Spinal cord (tissue), 10 donors: Measurements from ENCODE around the gene MGME1. TPM values are rescaled to one million over a fixed set of nuclear protein-coding genes. Genes with fewer than 3 reads are reported as not detected.

ENCODE experiments used
- DNase-seq, 6 donors: peaks; one replicate each; pipeline versions ENCODE4 v3.0.0 to v3.0.0-alpha.2; 2013 to 2015; ENCODE audit warnings: low spot score in 6 of 6, low read depth in 4 of 6
- H3K27ac ChIP-seq: one replicate; pipeline ENCODE4 v1.5.1; 2013; ENCODE audit warnings: low read depth, low read length, control low read depth
- H3K27me3 ChIP-seq: one replicate; pipeline ENCODE4 v1.6.1; 2013; ENCODE audit warnings: low read length; ENCODE audit not compliant: control insufficient read depth, insufficient read depth
- H3K36me3 ChIP-seq: one replicate; pipeline ENCODE4 v1.6.1; 2013; ENCODE audit warnings: low read length; ENCODE audit not compliant: control insufficient read depth, insufficient read depth
- H3K4me1 ChIP-seq: one replicate; pipeline ENCODE4 v1.6.1; 2013; ENCODE audit warnings: low read length; ENCODE audit not compliant: control insufficient read depth, insufficient read depth
- H3K4me3 ChIP-seq: one replicate; pipeline ENCODE4 v1.5.1; 2013; ENCODE audit warnings: low read depth, low read length, control low read depth
- H3K9me3 ChIP-seq: one replicate; pipeline ENCODE4 v1.6.1; 2013; ENCODE audit warnings: low read length; ENCODE audit not compliant: control insufficient read depth, insufficient read depth
- WGBS: methylation state at CpG from one replicate; pipeline ENCODE4 v1.1.5; 2013; ENCODE audit warnings: missing lambda C conversion rate; ENCODE audit not compliant: insufficient coverage; 5-methylcytosine and 5-hydroxymethylcytosine counted together
- polyA plus RNA-seq, 2 donors: library from polyadenylated mRNA; unstranded; fragments of 120-200 nt; gene quantifications; one replicate each; pipeline ENCODE4 v1.2.1, GENCODE V29; 2013; ENCODE audit not compliant: insufficient read length in 2 of 2
- total RNA-seq, 2 donors: library from RNA; depleted of rRNA in 1 of 2; stranded (reverse); fragments of 120-200 nt in 1 of 2; fragments of >200 nt in 1 of 2; gene quantifications; one replicate each; pipeline versions ENCODE4 v1.2.3 to v1.2.4, GENCODE V29; 2013 to 2014
- donor health status: healthy.

MGME1 gene
- total and polyA plus RNA-seq, 4 donors, result 14.3 to 23.1 (median 17.5) TPM

DNA sequence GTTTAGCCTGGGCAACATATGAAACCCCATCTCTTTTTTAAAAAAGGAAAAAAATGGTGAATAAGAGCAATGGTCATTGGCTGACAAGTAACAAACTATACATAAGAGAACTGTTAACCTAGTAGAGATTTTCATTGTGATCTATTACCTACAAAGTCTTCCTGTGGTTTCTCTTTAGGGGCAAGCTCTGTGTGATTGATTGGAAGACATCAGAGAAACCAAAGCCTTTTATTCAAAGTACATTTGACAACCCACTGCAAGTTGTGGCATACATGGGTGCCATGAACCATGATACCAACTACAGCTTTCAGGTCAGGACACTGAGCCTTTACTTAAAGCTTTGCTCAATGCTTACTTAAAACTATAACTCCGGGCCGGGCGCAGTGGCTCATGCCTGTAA is 19.2 kb downstream of the MGME1 start:
- Histone ChIP-seq H3K4me1 (no peaks in the 10 kb centered on the region), H3K36me3 (peaks cover 22% of the 10 kb centered on the region), H3K27me3 (no peaks in the 10 kb centered on the region), H3K27ac (no peak overlapping the region), H3K9me3 (no peaks in the 10 kb centered on the region), H3K4me3 (no peak overlapping the region)
- 100% methylated on average over 3 of the region's 3 CpGs for WGBS
- DNase-seq, result no peak

DNA sequence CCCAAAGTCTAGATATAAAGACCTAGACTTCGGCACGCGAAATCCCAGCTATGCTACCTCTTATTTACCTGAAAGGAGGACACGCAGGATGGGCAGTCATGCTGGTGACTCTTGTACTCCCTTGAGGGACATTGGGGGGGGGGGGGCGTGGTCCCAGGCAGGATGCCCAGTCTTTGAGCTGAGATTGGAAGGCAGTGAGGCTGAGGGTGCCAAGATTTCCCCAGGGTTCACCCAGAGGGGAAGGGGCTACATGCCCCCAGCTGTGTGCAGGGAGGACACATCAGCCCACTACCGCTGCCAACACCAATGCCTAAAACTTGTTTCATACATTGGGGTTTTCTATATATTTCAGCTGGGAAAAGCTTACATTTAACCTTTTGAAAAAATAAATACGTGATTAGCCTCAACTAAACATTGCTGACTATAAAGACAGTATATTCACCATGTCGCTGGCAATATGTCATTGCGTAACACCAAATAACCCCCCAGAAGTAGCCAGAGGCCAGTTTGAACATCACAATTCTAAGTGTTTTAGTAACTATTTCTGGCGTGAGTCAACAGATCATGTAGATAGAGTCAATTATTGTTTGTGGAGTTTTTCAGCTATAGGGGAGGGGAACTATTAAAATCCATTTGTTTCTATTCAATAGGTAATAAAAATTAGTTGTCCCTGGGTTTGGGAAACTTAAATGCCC is 21.6 kb downstream of the MGME1 start:
- WGBS, result 100% methylated on average over 2 of the region's 10 CpGs
- no peaks in the 10 kb centered on the region for H3K27me3 ChIP-seq
- no peaks in the 10 kb centered on the region for H3K9me3 ChIP-seq

DNA sequence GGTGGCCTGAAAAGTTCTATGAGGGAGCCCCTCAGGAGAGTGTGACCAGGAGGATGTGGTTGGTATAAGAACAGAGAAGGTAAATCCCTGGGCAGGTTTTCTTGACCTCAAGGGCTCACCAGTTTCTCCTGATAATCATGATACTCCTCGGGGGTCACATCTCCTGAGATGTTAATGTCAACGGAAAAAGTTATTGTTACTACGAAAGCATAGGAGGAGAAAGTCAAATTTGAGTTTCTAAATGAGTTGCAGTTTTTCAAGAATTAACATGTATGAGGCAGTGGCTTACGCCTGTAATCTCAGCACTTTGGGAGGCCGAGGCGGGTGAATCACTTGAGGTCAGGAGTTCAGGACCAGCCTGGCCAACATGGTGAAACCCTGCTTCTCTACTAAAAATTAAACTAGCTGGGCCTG is 23.4 kb downstream of the MGME1 start:
- Histone ChIP-seq H3K27ac (no peak overlapping the region), H3K36me3 (peaks cover 22% of the 10 kb centered on the region), H3K9me3 (no peaks in the 10 kb centered on the region), H3K4me3 (no peak overlapping the region), H3K4me1 (peaks cover 5% of the 10 kb centered on the region), H3K27me3 (no peaks in the 10 kb centered on the region)
- 94% methylated on average over 6 of the region's 6 CpGs for WGBS
- DNase-seq, result no peak

More for the DNA sequence above, 21.6 kb downstream of the MGME1 start:
- no peaks in the 10 kb centered on the region for H3K4me1 ChIP-seq
- no peak for DNase-seq
- H3K36me3 ChIP-seq, result peaks cover 22% of the 10 kb centered on the region
- no peak overlapping the region for H3K4me3 ChIP-seq
- no peak overlapping the region for H3K27ac ChIP-seq

DNA sequence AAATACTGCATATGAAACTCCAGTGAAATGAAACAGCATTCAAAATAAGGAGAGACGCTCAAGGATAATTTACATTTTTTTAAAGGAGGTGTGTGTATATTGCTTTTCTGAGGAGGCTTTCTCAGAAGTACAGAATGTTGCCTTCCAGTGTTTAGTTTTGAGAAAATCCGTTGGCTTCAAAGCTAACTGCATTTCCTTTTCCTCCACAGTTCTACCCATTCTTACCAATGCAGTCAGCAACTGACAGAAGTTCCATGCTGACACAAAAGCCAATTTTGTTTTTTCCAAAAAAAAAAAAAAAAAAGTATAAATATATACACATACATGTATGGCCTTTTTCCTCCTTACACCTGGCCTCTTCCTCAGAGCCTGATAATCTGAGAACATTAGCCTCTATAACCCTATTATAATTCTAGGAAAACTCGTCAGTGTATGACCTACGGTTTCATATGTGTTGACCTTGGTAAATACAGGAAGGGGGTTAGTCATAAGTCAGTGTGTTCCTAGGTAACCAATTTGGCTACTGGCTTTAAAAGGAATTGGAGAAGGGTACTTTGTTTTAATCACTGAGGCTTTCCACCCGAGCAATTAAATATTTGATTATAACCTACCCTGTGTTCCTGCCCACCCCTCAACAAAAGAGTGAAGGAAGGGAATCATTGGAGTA is 24.2 kb downstream of the MGME1 start:
- no peaks in the 10 kb centered on the region for H3K9me3 ChIP-seq
- H3K4me3 ChIP-seq, result no peak overlapping the region
- H3K36me3 ChIP-seq, result peaks cover 22% of the 10 kb centered on the region
- DNase-seq, result no peak
- H3K27me3 ChIP-seq, result no peaks in the 10 kb centered on the region
- peaks cover 5% of the 10 kb centered on the region for H3K4me1 ChIP-seq
- WGBS, result no CpG with 5 or more reads among the region's 5 CpGs
- no peak overlapping the region for H3K27ac ChIP-seq

DNA sequence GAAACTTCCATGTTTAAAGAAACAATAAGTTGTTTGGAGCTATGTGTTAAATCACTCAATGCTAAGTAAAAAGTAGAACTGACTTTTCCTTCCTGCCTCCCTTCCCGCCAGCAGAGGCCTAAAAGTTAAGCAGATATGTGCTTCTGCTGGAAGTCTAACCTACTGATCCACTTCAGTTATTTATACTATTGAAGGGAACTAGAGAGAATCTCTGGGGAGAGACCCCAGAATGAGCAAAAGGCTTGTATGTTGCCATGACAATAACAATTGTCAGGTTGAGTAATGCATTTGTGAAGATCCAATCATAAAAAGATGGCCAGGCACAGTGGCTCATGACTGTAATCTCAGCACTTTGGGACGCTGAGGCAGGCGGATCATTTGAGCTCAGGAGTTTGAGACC is 24.7 kb downstream of the MGME1 start:
- no peak for DNase-seq
- no peak overlapping the region for H3K27ac ChIP-seq
- H3K36me3 ChIP-seq, result peaks cover 18% of the 10 kb centered on the region
- WGBS, result no CpG with 5 or more reads among the region's 3 CpGs
- H3K4me3 ChIP-seq, result no peak overlapping the region
- no peaks in the 10 kb centered on the region for H3K9me3 ChIP-seq
- peaks cover 5% of the 10 kb centered on the region for H3K4me1 ChIP-seq
- H3K27me3 ChIP-seq, result no peaks in the 10 kb centered on the region

DNA sequence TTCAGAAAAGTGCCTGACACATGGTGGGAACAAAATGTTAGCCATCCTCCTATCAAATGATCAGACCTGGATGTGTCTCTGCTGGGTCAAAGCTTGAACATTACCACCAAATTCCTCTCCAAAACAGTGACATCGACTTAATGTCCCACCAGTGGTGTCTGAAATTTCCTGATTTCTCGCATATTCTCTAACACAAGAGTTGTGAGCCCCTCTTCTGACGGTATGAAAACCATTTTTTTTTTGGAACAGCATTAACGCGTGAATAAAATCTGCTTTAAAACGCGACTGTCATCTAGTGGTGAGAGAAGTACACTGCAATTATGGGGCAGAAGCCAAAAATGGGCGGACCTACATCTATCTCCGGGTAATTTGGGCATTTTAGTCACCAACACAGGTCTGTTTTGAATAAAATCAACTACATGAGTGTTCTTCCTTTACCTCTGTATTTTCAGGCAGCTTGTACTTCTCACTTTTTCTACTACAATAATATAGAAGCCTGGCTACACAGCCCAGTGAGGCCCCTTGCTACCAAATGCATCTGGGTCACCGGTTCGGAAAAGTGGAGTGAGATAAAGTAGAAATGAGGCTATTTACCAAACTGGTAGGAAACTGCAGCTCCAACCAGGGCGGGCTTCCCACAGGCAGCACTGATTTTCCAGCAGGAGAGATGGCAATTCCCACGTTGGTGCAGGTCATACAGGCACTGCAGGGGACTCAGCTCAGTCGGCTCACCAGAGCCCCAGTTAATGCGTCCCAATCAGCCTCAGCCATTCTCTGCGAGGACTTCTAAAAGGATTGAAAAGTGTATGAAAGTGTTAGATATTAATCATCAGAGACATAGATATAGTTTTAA is 27.4 kb downstream of the MGME1 start:
- H3K36me3 ChIP-seq, result peaks cover 2% of the 10 kb centered on the region
- peak in 4 of 6 donors; percentile 36 to 89 (median 71) for DNase-seq
- H3K27ac ChIP-seq, result no peak overlapping the region
- H3K4me1 ChIP-seq, result peaks cover 8% of the 10 kb centered on the region
- WGBS, result 22% methylated on average over 5 of the region's 16 CpGs
- H3K9me3 ChIP-seq, result no peaks in the 10 kb centered on the region
- H3K27me3 ChIP-seq, result no peaks in the 10 kb centered on the region
- no peak overlapping the region for H3K4me3 ChIP-seq

DNA sequence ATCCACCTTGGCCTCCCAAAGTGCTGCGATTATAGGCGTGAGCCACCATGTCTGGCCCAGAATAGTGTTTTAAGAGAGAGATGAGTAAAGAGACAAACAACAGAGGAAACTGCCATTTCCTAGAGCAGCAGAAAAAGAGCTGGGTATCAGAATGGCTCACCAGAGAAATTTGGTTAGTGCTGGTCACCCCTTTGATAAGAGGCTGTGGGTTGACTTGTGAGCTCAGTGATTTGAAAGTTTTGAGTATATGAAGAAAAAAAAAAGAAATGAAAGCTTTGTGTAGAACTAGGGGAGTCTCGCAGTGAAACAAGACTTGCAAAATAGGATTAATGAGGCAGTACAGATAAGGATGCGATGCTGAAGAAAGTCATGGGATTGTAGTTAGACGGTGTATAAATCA is 29.6 kb downstream of the MGME1 start:
- Histone ChIP-seq H3K36me3 (no peaks in the 10 kb centered on the region), H3K4me1 (peaks cover 12% of the 10 kb centered on the region), H3K27ac (no peak overlapping the region), H3K27me3 (no peaks in the 10 kb centered on the region), H3K4me3 (no peak overlapping the region), H3K9me3 (no peaks in the 10 kb centered on the region)
- DNase-seq, result no peak
- 86% methylated on average over 5 of the region's 5 CpGs for WGBS

DNA sequence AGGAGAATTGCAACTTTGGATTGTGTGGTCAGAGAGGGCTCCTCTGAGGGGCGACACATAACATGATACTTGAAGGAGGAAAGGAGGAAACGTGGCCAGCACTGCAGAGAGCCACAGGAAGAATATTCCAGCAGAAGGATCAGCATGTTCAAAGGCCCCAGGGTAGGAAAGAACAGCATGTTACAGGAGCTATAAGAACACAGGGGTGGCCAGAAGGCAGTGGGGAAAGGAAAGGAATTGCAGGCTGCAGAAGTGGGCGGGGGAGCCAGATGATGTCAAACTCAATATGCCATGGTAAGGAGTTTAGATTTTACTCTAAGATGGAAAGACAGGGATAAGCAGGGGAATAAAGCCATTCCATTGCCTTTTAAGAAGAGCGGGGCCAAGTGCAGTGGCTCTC is 30.7 kb downstream of the MGME1 start:
- Histone ChIP-seq H3K27ac (no peak overlapping the region), H3K36me3 (no peaks in the 10 kb centered on the region), H3K4me1 (peaks cover 12% of the 10 kb centered on the region), H3K9me3 (no peaks in the 10 kb centered on the region), H3K27me3 (no peaks in the 10 kb centered on the region), H3K4me3 (no peak overlapping the region)
- no peak for DNase-seq
- 80% methylated on average over 4 of the region's 4 CpGs for WGBS

DNA sequence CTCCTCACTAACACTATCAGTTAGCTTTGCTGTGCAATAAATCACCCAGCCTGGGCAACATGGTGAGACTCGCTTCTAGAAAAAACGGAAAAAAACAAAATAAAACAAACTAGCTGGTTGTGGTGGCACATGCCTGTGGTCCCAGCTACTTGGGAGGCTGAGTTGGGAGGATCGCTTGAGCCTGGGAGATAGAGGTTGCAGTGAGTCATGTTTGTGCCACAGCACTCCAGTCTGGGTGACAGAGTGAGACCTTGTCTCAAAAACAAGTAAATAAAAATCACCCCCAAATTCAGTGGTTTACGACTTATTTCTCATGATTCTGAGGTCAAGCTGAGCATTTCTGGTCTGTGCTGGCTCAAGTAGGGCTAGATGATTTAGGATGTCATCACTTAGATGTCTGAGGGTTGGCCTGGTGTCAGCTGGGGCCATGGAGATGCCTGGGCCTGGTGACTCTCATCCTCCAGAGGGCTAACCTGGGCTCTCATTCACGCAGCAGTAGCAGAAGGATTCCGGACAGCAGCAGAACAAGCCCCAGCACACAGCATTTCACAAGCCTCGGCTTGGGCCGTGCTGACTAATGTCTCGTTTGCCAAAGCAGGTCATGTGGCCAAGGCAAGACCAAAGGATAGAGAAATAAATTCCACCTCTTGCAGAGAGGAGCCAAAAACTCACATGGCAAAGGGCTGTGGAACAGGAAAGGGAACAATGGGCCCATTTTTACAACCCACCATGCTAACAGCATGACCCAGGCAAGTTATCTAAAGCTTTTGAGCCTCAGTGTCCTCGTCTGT is 32.5 kb downstream of the MGME1 start:
- peak in 4 of 6 donors; percentile 28 to 72 (median 57) for DNase-seq
- Histone ChIP-seq H3K4me3 (no peak overlapping the region), H3K9me3 (no peaks in the 10 kb centered on the region), H3K27me3 (no peaks in the 10 kb centered on the region), H3K4me1 (peaks cover 15% of the 10 kb centered on the region), H3K27ac (no peak overlapping the region), H3K36me3 (no peaks in the 10 kb centered on the region)
- WGBS, result 60% methylated on average over 4 of the region's 10 CpGs
